CD4-positive, alpha-beta T cell treated with Interleukin-17A for 4 hours (primary cell): ENCODE results near the gene TMEM154.
A peak's percentile ranks its signal among the peaks of the same experiment; 100 is the strongest.

Experiments
- DNase-seq: peaks from one replicate; pipeline ENCODE4 v3.0.0-alpha.2; 2020; ENCODE audit warnings: mixed read lengths

TMEM154 gene

DNA sequence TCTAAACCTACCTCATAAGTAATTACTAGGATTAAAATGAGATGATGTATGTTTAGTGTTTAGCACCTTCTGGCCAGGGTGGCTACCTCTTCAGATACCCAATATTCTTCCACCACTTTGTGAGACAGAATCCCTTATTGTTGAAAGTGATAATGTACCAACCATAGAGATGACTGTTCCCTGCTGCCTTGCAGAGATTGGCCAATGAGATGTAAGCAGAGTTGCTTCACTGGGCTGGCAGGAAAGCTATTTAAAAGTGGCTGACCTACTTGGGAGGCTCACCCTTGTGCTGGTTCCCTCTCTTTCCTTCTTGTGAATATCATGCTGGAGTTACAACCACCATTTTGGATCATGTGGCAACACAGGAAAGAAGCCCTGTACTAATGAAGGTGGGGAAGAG is 58.9 kb downstream of the TMEM154 start:
- DNase-seq, result no peak

DNA sequence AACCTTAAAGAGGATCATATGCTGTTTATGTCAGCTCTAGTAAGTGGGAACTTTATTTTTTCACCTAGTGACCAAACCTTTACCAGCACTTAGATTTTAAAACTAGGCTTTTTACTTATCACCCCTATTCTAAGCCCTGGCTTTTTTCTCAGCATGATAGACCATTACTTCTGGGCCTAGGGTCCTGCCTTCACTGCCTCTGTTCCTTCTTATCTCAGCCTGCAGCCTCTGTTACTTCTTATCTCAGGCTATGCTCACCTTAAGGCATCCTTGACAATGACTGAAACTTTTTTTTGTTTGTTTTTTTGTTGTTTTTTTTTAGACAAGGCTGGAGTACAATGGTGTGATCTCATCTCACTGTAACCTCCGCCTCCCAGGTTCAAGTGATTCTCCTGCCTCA is 59.6 kb downstream of the TMEM154 start:
- DNase-seq, result no peak

DNA sequence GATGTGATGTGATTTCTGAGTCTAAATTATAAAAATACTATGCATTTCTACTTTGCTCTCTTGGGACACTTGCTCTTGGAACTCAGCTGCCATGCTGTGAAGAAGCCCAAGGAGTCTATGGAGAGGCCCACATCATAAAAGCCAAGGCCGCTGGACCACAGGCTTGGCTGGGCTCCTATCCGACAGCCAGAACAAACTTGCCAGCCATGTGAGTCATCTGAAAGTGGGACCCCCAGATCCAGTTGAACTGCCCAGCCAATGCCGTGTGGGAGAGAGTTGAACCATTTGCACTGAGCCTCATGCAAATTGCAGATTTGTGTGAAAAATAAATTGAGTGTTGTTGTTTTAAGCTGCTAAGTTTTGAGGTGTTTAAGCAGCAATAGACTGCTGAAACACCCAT is 60.2 kb downstream of the TMEM154 start:
- no peak for DNase-seq

DNA sequence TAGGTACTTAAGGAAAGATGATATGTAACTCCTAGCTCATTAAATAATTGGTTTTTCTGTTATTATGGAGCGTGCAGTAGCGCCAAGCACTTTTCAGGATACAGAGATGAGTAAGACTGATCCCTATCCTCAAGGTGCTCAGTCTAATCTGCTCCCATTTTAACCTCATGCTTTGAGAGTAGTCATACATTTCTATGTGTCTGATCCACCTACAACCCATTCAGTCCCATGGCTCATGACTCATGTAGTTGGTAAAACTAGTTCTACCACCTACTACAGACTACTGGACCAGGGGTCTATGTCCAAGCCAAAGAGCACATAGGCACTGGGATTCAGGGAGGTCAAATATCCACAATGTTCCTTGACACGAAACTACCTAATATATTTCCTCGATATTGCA is 60.8 kb downstream of the TMEM154 start:
- no peak for DNase-seq

DNA sequence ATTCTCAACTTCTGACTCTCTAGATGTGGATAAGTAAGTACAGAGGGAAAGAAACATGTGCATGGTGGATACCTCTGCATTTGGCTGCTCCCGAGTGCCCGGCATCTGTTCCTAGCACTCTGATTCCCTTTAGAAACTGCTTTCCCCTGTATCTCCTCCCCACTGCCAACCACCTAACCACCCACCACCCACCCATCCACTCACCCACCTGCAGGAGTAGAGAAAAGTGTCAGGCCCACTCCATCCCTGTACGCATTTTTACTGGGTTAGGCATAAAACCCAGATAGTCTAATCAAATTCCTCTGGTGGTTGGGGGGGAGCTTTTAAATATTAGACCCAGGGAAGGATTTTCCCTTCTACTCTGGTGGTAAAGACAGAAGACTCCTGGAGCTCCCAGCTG is 63.0 kb downstream of the TMEM154 start:
- no peak for DNase-seq

DNA sequence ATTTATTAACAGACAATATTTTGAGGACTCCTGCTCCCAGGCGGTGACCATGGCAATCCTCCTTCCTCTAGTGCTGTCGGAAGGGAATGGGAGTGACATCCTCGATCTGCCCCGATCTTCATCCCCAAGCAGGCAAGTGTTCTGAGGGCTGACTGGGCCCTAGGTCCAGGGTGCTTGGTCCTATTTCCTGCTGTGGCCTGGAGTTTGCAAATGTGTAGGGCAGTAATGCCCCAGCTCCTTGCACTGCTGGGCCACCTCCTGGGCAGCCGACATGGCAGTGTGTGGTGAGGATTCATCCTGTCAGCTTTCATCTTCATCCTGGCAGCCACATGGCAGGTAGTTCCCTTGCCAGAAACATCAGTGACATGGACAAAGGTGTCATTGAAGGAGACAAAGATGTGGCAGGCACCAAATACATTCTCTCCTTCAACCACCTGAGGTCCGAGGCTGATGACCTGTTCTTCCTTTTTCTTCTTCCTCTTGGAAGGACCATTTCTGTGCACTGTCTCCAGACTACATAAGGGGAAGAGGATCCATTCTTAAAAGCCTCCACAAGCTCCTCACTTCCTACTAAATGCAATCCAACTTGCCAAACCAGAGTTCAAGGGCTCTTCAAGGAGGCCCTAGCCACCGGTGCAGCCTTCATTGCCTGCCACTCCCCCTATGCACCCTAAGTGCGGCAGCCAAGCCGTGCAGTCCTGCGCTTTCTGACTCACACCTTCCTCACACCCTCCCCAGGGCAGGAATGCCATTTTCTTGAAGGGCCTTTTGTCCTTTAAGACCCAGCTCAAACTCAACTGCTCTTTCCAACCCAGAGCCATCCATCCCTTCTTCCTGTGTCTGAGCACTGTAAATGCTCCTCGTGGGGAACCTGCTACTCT is 65.7 kb downstream of the TMEM154 start:
- no peak for DNase-seq

DNA sequence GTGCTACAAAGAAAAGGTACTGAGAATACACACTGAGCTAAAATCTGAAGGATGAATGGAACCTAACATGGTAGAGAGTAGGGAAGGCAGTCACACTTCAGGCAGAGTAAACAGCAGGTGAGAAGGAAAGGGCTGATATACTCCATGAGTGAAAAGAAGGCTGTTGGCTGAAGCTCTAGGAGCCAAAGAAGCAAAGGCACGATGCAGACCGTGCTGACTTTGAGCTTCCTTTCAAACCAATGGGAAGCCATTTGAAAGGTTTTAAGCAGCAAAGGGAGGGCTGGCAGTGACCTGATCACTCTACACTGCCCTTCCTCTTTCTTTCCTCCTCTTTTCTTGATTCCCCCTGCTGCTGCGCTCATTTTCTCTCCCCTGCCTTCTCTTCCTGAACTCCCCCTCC is 66.4 kb downstream of the TMEM154 start:
- DNase-seq, result no peak

DNA sequence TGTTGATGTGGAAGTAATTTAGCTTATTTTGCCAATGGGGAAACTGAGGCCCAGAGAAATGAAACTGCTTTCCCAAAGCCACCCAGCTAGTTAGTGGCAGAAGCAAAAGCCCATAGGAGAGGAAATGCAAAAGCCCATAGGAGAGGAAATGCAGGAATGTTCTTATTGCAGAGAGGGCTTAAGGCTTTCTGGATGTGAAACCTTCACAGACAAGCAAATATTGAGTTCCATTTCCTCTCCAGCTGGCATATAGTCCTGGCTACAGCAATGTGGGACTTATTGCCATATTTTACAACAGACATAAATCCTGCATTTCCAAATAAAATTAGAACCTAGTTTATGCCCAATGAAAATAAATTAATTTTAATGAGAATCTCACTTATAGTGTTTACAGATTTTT is 69.7 kb downstream of the TMEM154 start:
- DNase-seq, result no peak

DNA sequence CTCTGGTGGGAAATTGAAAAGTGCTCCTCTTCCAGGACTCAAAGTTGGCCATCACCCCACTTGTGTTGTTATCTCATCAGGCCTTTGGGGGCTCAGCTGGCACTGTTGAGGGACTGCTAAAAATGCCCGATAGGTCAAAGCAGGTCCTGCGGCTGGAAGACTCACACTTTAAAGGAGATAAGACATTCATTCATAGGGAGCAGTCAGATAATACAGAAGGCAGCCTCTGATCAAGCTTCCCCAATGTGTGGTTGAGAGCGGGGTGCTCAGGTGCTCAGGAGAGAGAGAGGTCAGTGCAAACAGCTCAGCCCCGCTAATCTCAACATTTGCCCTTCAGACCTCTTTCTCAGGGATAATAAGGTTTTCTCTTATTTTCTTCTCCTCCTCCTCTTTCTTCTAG is 70.3 kb downstream of the TMEM154 start:
- DNase-seq, result no peak

DNA sequence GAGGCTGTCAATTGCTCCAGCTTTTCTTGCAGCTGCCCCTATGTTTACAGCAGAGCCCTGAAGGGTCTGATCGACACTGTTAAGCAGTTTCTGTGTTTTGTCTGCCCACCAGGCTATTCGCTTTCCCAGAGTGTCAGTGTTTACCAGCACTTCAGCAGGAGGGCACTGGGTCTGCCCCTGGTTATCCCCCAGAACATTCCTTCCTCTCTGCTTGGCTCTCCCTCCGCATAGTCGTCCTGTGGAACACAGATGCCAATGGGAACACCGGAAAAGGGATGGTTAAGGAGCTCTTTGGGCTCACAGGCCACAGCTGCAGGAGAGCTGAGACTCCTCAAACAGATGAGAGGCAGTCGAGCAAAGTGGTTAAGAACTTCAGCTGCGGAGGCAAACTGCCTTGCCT is 72.6 kb downstream of the TMEM154 start:
- no peak for DNase-seq

DNA sequence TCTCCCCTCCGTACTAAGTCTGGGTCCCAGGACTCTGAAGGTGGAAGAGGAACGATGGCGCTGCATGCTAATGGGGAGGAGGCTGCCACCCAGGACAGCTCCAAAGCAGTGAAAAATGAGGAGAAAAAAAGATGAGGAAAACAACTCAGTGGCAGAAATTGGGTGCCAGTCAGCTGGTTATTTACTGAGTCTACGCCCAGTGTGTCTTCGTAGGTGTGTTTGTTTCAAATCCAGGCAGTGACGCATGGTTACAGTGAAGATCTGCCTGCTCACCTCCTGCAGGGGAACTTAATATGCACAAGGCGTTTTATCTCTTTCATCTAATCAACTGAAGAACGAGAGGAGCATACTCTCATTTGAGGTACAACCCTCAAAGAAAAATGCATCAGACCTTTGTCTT is 73.0 kb downstream of the TMEM154 start:
- peak; percentile 6 for DNase-seq

DNA sequence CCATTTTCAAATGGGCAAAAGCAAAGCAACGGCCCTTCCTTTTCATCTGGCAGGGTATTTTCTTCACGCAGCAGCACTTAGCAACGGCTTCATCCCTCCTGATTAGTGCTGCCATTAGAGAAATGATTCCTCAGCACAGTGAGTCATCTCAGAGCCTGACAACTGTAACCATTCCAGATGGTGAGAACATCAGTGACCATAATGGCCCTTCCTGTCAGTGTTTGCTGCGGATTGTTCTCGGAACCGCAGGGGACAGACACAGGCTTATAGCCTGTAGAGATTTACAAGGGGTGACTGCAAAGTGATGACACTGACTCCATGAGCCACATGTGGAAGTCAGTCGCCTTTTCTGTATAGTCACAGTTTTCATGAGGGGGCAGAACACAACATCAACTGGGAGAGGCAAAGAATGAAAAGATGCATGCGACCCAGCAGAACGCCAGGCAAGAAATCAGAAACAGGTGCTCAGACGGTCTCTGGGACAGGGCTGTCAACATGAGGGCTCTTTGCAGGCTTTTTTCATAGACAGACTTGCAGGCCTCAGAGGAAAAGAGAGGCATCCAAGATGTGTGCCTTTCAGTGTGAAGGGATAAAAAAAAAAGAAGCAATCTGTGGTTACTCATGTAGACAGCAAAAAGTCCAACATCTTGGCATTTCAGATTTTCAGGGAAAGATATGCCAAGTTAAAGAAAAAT is 74.0 kb downstream of the TMEM154 start:
- DNase-seq, result no peak

DNA sequence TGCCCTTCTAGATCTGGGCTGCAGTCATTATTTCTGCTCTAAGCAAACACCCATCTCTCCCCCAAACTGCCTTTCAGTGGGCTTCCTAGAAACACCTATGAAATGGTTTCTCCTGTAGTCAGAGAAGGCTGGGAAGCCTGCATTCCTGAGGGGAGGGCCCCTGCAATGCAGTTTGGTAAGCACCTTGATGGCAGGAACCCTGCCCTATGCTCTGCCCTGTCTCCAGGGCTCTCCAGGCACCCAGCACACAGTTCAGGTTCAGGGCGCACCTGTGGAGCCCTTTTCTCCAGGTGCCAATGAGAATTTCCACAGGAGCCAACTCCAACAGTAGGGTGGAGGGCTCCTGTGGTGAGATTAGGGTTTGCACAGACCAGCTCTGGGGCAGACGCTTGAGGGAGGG is 74.8 kb downstream of the TMEM154 start:
- DNase-seq, result no peak

DNA sequence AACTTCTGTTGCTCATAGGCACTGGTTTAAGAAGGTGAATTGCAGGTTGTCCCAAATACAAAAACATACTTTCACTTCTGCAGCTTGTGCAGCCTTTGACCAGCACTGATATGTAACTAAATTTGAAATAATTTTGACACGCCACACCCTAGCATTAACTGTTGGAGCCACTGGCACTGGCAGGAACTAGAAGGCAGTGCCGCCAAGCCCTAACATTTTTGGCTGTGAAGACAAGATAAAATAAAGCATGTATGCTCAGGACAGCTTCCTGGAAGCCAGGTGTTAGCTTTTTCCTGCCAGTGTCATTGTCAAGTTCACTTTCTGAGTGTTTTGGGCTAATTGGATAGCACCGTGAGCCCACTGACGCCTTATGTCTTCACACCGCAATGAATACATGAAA is 78.6 kb downstream of the TMEM154 start:
- DNase-seq, result no peak

DNA sequence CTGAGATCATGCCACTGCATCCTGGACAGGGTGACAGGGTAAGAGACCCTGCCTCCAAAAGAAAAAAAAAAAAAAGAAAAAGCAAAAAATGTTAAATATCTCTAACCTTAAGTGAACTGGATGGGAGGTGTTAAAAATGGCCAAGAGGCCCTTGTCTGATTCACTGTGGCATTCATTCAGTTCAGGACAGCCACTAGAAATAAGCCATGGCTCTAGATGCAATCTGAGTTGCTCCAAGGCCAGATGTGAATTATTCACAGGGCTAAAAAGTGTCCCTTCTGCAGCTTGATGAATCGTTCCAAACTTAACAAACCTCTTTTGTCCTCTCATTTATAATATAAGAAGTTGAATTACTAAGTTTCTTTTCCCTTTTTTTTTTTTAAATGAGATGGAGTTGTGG is 80.2 kb downstream of the TMEM154 start:
- no peak for DNase-seq

DNA sequence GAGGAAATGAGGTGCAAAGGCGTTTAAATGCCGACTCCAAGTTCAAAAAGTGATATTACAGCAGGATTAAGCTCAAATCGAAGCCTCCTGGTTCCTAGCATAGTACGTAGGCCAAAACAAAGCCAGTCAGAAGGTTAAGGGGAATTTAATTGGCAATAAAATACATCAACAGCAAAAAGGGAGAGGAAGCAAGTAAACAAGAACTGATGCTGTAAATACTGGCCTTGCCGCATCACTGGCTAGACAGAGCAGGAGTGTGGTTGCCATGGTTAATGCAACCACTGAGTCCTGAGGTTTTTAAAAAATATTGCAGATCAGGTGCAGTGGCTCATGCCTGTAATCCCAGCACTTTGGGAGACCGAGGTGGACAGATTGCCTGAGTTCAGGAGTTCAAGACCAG is 80.7 kb downstream of the TMEM154 start:
- DNase-seq, result no peak

DNA sequence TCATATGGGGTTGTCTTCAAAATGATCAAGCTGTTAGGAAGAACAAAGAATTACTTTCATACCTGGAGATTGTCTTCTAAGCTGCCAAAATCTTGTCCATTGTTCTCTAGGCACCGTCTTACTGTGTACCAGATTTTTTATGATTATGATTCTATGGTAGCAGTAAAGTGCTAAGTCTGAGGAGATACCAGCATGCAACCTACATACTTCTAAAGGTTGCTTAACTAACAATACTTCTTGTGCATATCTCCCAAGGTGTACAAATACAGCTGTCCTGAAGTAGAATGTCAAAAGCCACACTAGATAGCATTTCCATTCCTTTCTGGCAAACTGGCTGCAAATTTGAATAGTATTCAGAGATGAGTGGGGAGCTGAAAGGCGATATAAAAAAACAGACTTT is 81.3 kb downstream of the TMEM154 start:
- DNase-seq, result no peak

DNA sequence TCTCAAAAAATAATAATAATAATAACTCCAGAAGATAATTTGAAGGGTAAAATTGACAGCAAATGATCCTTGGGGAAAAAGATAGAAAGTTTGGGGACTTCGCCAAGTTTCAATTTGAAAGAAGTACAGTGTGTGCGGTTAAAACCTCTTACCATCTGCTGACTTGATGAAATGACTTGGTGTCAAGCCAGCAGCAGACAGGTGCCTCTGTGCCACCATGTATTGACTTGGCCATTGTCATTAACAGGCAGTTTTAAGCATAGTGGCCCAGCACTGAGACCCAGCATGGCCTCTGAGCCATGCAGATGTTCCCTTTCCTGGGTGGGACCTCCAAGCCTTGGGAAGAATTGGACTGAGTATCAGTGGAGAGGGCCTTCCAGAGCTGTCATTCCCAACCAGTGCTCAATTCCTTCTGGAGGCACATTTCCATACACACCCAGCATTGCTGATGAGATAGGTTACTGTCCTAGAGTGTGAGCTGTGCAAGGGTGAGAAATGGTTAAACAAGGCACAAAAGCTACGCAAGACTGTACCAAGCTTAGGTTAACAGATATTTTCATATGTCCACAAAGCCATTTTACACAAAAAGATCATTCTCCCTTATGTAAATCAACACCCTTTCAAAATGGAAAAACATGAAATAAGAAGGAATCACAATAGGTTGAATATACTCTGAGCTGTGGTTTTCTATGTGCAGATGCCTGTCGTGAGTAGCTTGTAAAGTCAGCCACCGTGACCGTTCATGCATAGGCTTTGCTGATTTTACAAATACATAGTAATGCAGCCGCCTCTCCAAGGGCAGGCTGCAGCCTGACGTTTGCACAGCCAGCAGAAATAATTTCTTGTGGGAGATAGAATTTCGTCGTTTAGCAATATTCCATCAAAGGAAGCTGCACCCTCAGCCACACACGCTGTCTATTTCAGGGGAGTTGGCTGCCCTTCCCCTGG is 84.5 kb downstream of the TMEM154 start:
- DNase-seq, result no peak

DNA sequence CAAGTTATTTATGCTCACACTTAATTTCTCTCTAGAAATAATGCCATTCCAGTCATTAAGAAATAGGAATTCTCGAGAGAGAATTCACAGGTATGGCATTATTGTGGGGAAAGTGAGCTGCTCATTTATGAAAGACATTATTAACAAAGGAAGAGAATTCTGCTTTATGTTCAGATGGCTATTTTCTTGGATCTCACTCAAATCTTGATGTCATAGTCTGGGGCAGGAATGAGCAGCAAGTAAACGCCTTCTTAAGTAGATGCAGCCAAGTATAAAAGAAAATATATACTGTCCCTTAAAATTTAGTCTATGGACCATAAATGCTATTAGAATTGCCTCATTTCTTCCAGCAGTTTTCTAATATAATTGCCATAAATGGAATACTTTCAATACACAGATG is 85.7 kb downstream of the TMEM154 start:
- DNase-seq, result no peak

DNA sequence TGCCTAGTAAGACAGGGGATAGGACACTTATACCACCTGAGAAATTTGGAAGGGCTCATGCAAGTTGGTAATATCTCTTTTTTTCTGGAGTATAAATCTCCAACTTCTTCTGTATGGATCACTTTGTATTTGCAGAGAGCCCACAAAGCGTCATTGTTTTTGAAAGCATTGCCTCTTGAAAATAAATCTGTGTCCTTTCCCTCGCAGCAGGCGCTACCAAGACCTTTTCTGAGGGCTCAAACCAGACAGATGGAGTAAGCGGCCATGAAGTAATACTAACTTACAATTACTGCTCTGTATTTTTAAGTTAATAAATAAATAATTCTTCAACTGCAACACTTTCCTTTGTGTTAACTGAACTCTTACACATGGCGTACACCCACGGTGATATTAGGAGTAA is 87.9 kb downstream of the TMEM154 start:
- DNase-seq, result no peak

DNA sequence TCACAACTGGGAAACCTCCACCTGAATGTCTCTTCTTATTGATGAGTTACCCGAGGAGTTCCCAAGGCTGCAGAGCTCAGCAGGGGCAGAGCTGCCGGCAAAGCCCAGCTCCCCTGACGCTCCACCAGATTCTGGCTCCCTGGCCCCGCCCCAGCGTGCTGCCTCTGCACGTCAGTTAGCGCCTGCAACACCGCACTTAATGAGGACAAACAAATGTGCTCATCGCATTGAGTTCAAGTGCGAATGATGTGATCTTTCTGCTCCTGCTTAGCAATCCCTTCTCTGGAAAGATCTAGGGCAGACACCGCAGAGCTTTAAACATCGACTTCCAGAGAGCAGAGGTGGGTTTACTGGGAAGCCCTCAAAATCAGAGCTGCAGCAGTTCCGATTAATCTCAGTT is 88.4 kb downstream of the TMEM154 start:
- DNase-seq, result peak; percentile 47

DNA sequence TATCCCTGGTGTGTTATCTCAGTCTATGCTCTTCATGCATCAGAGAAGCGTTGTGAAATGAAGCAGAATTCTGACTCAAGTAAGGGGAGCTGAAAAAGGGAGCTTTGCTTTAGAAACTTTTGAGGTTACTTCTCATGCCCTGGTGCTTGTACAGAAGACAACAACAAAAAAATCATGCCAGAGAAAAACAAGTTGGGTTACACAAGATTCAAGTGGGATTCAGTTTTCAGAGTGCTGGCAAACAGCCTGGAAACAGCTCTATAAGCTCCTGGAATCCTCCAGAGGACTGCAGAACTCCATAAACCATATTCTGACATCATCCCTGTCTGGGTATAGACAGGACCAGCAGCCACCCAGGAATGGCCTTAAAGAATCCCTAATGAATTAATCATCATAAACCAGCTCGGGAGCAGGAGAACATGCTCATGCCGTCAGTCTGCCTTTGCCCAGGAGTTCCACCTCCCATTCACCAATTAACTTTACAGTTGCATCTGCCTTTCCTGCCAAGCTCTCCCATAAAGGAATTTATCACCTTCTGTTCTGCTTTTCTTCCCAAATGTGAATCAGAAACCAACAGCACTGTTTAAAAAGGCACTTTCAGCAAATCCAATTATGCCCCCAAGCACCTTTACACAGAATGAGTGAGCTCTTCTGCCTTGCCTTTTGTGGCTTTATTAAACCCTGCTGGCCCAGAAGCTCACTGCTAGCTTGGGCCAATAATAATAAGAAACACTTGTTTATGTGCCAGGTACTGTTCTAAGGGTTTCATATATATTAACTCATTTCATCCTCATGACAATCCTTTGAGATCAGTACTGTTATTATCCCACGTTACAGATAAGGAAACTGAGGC is 89.4 kb downstream of the TMEM154 start:
- DNase-seq, result no peak
